Gastroesophageal sphincter (tissue), 3 donors: Measurements from ENCODE around the gene COX8C.

Source experiments
- EP300 ChIP-seq: sonication (generic); formaldehyde crosslinking; IDR thresholded peaks from one replicate; pipeline ENCODE4 v1.6.1; 2017; ENCODE audit warnings: antibody characterized with exemption, mild to moderate bottlenecking
- POLR2A ChIP-seq, 2 donors: fragments of 450-650 bp; IDR thresholded peaks; one replicate each; pipeline ENCODE4 v1.6.1; 2017; ENCODE audit warnings: antibody characterized with exemption in 2 of 2, mild to moderate bottlenecking in 2 of 2, moderate library complexity in 1 of 2
- POLR2AphosphoS5 ChIP-seq: sonication (generic); formaldehyde crosslinking; IDR thresholded peaks from one replicate; pipeline ENCODE4 v1.6.1; 2017; ENCODE audit warnings: antibody characterized with exemption
- TF ChIP-seq, protein P1 (sequence below), 4 experiments: fragments of 200-600 bp in 2 of 4; fragments of 450-650 bp in 2 of 4; sonication (generic) in 1 of 4; IDR thresholded peaks; one replicate each; pipeline ENCODE4 v1.5.1; 2017 to 2019; ENCODE audit warnings: antibody characterized with exemption in 4 of 4, mild to moderate bottlenecking in 2 of 4, moderate library complexity in 2 of 4

GRCh38 chr14:93302688-93303581 is 44.0 kb upstream of the COX8C start:
- TF ChIP-seq, protein P1, sequence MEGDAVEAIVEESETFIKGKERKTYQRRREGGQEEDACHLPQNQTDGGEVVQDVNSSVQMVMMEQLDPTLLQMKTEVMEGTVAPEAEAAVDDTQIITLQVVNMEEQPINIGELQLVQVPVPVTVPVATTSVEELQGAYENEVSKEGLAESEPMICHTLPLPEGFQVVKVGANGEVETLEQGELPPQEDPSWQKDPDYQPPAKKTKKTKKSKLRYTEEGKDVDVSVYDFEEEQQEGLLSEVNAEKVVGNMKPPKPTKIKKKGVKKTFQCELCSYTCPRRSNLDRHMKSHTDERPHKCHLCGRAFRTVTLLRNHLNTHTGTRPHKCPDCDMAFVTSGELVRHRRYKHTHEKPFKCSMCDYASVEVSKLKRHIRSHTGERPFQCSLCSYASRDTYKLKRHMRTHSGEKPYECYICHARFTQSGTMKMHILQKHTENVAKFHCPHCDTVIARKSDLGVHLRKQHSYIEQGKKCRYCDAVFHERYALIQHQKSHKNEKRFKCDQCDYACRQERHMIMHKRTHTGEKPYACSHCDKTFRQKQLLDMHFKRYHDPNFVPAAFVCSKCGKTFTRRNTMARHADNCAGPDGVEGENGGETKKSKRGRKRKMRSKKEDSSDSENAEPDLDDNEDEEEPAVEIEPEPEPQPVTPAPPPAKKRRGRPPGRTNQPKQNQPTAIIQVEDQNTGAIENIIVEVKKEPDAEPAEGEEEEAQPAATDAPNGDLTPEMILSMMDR (IDR thresholded peaks at IDR 0.05) = no peak
- TF ChIP-seq POLR2A (IDR thresholded peaks at IDR 0.05) (no peak), POLR2AphosphoS5 (no peak), EP300 (no peak)
